Inferior parietal cortex (tissue), 1 donor: ENCODE data around the gene KRT81.
"Not testable (repeated sequence)": the region's sequence is repeated elsewhere in the genome, so short reads cannot be mapped to it uniquely, and the experiment has no call there.

ENCODE experiments used
- DNase-seq: peaks from one replicate; pipeline ENCODE4 v3.0.0-alpha.2; 2016; ENCODE audit errors: extremely low spot score

Gene KRT81

GRCh38 chr12:52253391-52254179 lies 37.7 kb downstream of the KRT81 start:
- no peak for DNase-seq

DNA sequence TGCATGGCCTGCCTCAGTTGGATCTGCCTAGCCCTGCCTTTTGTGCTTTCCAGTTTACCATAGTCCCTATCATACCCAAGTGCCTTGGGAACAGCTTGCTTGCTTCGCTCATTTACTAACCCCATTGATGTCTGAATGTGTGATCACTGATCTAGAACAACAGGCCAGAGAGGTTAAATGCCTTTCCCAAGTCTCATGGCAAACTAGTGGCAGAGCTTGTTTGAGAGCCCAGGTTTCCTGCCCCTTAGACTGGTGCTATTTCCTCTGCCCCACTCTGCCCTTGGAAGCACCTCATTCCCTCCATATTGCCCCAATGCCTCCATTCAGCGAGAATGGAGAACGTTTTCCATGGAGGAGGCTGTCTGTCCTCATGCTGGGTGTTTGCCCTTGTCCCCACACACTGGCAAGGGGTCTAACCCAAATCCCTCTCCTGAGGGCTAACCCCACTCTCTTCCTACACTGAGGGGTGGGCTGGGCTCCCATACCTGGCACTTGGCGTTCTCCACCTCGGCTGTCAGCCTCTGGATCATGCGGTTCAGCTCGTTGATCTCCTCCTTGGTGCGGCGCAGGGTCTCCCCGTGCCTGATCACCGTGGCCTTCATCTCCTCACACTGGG lies 38.5 kb downstream of the KRT81 start:
- DNase-seq = no peak

GRCh38 chr12:52252175-52252615 lies 39.1 kb downstream of the KRT81 start:
- DNase-seq = not testable (repeated sequence)

GRCh38 chr12:52251367-52252051 lies 39.8 kb downstream of the KRT81 start:
- DNase-seq = no peak

DNA sequence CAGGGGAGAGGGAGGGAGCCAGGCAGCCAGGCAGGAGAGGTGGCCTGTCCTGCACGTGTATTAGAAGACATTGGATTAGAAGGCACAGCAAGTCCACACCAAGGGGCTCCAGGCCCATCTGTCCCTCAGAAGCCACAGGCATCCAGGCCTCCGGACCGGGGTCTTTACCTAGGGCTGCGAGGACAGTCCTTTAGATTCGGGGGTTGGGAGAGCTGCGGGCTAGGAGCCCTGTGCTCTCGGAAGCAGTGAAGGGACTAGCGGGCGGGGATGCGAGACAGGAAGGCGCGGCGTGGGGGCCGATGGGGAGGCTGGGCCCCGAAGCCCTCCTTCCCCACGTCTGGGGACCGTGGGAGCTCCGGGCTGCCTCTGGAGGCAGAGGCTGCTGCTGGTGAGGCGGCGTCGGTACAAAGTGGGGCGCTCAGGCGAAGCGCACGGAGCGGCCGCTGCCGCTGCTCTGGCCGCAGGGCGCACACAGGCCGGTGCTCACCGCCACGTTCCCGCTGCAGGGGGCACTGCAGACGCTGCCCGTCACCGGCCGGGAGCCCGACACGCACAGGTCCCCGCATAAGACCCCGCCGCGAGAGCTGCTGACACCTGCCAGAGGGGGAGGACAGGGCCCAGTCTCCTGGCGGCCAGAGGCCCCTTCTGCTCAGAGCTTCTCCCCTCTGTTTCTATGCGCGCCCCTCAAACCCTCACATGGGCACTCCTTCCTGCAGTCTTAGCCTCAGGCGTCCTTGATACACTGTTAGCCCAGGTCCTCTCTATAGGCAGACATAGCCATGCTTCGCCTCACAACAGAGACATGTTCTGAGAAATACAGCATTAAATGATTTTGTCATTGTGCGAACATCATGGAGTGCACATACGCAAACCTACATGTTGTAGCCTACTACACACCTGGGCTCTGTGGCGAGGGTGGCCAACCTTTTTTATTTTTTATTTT lies 41.0 kb downstream of the KRT81 start:
- no peak for DNase-seq

GRCh38 chr12:52249511-52250047 lies 41.8 kb downstream of the KRT81 start:
- no peak for DNase-seq

DNA sequence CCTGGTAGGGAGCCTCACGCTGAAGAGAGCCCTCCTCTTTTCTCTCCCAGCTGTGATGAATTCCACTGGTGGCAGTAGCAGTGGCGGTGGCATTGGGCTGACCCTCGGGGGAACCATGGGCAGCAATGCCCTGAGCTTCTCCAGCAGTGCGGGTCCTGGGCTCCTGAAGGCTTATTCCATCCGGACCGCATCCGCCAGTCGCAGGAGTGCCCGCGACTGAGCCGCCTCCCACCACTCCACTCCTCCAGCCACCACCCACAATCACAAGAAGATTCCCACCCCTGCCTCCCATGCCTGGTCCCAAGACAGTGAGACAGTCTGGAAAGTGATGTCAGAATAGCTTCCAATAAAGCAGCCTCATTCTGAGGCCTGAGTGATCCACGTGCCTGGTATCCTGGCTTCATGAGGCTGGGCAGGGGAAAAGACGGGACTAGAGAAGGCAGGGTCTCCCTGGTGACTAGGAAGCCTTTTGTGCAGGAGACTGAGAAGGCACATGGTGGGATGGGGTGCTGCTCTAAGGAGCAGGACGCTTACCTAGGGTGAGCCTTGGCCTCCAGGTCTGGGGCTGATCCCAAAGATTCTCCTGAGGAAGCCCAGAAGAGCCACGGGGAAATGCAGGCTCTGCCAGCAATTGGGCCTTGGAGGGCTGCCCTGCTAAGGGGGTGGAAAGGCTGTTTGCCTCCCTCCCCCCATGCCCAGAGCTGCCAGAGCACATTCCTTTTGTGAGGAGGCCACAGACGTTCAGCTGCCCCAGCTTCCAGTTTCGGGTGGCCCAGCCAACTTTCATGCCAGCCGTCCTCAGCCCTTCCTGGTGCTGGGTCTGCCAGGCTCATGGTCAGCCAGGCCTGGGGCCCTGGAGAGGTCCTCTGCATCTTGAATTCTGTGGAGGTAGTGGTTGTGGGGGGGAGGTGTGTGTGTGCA lies 42.5 kb downstream of the KRT81 start:
- DNase-seq = no peak

DNA sequence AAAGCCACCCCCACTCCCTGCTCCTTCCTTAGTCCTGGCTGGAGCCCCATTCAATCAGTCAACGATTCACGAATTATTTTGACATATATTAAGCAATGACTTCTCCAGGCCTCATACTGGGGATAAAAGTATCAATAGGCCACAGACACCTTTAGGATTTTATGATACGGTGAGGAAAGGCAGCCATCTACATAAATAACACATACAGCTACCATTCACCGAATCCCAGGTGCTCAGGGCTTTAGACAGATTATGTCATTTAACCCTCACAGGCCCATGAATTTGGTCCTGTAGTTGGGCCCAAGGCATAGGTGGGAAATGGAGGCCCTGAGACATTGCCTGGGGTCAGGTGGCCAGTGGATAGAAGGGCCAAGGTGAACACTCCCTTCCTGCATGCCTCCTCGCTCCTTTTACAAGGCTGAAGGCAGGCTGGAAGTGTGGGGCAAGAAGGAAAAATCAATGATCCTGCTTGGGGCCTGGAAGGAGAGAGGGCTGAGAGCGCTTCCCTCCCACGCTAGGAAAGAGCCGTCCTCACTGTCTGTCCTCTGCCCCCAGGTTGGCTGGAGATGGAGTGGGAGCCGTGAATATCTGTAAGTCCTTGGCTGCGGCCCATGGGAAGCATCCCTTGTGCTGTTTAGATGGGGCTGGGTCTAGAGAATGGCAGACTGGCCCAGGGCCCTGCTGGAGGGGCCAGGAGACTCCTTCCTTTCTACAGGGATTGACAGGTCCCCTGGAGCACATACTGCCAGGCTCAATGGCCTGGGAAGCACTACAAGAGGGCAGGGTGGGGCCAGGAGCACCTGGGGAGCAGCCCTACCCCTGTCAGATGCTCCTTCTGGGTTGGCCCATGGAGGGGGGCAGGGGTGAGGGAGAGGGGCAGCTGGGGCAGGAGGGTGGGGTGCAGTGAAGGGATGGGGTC lies 43.5 kb downstream of the KRT81 start:
- no peak for DNase-seq

- no peak for DNase-seq
Measured at GRCh38 chr12:52246720-52247621, 44.4 kb downstream of the KRT81 start.

DNA sequence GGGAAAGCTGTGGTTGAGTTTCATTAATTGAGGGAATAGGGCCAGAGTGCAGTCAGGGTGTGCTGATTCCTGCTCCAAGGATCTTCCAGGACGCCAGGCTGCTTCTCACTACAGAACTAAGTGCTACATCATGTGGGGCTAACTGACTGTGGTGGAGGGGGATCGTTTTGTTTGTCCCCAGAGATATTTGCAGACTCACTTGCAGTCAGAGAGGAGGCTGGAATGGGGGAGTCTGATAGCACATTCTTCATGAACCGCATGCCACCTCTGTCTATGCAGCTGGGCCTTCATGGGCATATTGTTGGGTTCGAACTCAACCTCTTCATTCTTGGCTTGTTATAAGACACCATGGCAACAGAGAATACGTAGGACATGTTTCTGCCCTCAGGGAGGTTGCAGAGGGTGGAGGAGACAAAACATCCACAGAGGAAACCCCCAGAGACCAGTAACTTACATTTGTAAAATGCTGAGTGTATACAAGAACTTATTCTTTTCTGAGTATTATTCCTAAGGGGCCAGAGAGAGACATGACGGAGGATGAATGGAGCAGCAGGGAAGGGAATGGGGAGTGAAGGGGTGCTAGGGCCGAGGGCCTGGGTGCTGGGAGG lies 45.3 kb downstream of the KRT81 start:
- no peak for DNase-seq

- DNase-seq = no peak
Measured at GRCh38 chr12:52245259-52245961, 45.9 kb downstream of the KRT81 start.

DNA sequence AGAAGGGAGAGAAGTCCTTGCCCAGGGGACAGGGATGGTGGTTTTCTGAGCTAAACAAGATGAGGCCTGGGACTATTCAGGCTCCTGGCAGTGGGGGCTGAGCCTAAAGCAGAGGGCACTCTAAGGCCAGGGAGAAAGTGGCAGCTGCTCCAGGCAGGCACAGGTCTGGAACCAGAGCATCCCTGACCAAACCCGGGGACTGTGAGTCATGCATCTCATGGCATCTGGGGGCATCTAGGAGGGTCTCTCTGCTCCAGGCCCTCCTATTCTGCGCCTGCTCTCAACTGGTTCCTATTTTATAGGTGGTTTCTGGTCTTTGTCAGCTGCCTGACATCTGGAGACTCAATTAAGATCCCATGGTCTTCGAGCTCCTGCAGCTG lies 46.7 kb downstream of the KRT81 start:
- DNase-seq = no peak

DNA sequence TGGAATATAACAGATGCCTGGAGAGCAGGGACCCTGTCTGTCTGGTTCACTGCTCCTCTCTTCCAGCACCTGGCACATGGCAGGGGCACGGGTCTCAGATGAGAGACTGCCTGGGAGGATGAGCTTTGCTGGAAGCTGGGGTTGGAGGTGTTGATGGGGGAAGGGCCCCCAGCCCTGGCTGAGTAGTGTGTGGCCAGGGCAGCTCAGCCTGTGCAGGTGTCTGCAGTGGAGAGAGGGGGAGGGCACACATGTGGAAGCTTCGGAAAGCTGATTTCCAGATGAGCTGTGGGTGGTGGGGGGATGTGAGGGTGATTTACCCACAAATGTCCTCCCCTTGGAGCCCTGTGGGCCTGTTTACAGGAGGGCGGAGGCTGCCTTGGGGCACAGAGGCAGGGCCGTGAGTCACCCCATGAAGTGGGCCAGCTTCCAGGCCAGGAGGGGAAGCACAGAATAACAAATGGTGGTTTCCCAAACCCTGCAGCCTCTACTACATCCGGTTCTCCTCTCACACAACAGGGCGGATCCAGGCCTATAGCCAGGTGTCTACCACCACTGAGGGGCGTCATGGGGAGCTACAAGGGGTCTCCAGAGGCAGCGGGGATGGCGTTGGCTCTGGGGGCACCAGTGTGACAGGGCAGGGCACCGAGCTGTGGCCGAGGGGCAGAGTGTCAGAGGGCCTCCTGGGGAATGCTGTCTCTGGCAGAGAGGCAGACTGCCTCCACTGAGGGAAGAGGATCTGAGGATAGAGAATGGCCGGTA lies 47.3 kb downstream of the KRT81 start:
- no peak for DNase-seq

- DNase-seq = no peak
Measured at GRCh38 chr12:52243259-52243855, 48.0 kb downstream of the KRT81 start.

GRCh38 chr12:52242442-52243258 lies 48.7 kb downstream of the KRT81 start:
- no peak for DNase-seq
